Measurements from ENCODE around the gene ARMC3.

DNA sequence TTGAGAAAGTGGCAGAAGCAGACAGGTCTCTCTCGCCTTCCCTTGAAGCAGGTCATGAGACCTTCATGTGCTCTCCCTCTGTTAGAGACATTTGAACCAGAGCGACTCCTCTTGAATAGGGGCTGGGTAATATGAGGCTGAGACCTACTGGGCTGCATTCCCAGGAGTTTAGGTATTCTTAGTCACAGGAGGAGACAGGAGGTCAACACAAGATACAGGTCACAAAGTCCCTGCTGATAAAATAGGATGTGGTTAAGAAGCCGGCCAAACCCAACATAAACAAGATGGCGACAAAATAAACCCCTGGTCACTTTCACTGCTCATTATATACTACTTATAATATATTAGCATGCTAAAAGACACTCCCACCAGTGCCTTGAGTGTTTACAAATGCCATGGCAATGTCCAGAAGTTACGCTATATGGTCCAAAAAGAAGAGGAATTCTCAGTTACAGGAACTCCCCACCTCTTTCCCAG is 124.0 kb downstream of the ARMC3 start:
- TF ChIP-seq, protein P1, sequence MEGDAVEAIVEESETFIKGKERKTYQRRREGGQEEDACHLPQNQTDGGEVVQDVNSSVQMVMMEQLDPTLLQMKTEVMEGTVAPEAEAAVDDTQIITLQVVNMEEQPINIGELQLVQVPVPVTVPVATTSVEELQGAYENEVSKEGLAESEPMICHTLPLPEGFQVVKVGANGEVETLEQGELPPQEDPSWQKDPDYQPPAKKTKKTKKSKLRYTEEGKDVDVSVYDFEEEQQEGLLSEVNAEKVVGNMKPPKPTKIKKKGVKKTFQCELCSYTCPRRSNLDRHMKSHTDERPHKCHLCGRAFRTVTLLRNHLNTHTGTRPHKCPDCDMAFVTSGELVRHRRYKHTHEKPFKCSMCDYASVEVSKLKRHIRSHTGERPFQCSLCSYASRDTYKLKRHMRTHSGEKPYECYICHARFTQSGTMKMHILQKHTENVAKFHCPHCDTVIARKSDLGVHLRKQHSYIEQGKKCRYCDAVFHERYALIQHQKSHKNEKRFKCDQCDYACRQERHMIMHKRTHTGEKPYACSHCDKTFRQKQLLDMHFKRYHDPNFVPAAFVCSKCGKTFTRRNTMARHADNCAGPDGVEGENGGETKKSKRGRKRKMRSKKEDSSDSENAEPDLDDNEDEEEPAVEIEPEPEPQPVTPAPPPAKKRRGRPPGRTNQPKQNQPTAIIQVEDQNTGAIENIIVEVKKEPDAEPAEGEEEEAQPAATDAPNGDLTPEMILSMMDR (IDR thresholded peaks at IDR 0.05; ENCODE audit: low read depth, low read length, poor library complexity, severe bottlenecking): no peak
- no peak for TF ChIP-seq EZH2phosphoT487 (IDR thresholded peaks at IDR 0.05; ENCODE audit: borderline replicate concordance, low read length)

Measured in DOHH2 (cell line).